ENCODE results near the gene SOWAHA. TPM values are rescaled to one million over a fixed set of nuclear protein-coding genes. Genes with fewer than 3 reads are reported as not detected.

Gene SOWAHA
- polyA plus RNA-seq, 1 donor from 2014 or later: 23.4 TPM

GRCh38 chr5:132774406-132774805 is 38.7 kb upstream of the SOWAHA start:
- Histone ChIP-seq H3K27ac (ENCODE audit: low read length) (no peak overlapping the region), H2AFZ (ENCODE audit: low read depth, low read length) (no peak overlapping the region), H3K36me3 (ENCODE audit: insufficient read depth, low read length) (no peaks in the 10 kb centered on the region), H4K20me1 (ENCODE audit: insufficient read depth) (no peaks in the 10 kb centered on the region), H3K9ac (ENCODE audit: low read length) (no peak overlapping the region), H3K9me2 (ENCODE audit: insufficient read depth, low read length) (no peaks in the 10 kb centered on the region), H3K4me3 (ENCODE audit: low read length) (no peak overlapping the region), H3K79me2 (replicated peaks; ENCODE audit: insufficient read depth, low read length) (peaks cover 23% of the 10 kb centered on the region), H3K27me3 (ENCODE audit: insufficient read depth, low read depth, low read length) (peaks cover 8% of the 10 kb centered on the region), H3F3A (ENCODE audit: insufficient read depth, low read length, poor library complexity, severe bottlenecking) (no peaks in the 10 kb centered on the region), H3K9me3 (ENCODE audit: low read length) (no peaks in the 10 kb centered on the region), H3K4me2 (ENCODE audit: low read length) (no peak overlapping the region)
- no peak for TF ChIP-seq EZH2 (IDR thresholded peaks at IDR 0.05; ENCODE audit: borderline replicate concordance, insufficient read depth, low read length, poor library complexity, severe bottlenecking)
- no peak for TF ChIP-seq RAD21 (conservative IDR thresholded peaks at IDR 0.05)
- no peak for TF ChIP-seq REST (IDR thresholded peaks at IDR 0.05; ENCODE audit: borderline replicate concordance)

GRCh38 chr5:132774896-132775295 is 38.2 kb upstream of the SOWAHA start:
- no peak for TF ChIP-seq CTCF (IDR thresholded peaks at IDR 0.05; ENCODE audit: poor library complexity, severe bottlenecking)
- TF ChIP-seq EZH2 (IDR thresholded peaks at IDR 0.05; ENCODE audit: borderline replicate concordance, insufficient read depth, low read length, poor library complexity, severe bottlenecking): no peak
- TF ChIP-seq MXI1 (conservative IDR thresholded peaks at IDR 0.05; ENCODE audit: poor library complexity, severe bottlenecking): no peak
- TF ChIP-seq REST (IDR thresholded peaks at IDR 0.05; ENCODE audit: borderline replicate concordance): no peak
- Histone ChIP-seq H3K4me2 (ENCODE audit: low read length) (no peak overlapping the region), H3K27ac (ENCODE audit: low read length) (no peak overlapping the region), H4K20me1 (ENCODE audit: insufficient read depth) (no peaks in the 10 kb centered on the region), H2AFZ (ENCODE audit: low read depth, low read length) (no peak overlapping the region), H3K27me3 (ENCODE audit: insufficient read depth, low read depth, low read length) (peaks cover 8% of the 10 kb centered on the region), H3K79me2 (replicated peaks; ENCODE audit: insufficient read depth, low read length) (peaks cover 21% of the 10 kb centered on the region), H3K9me3 (ENCODE audit: low read length) (no peaks in the 10 kb centered on the region), H3K9ac (ENCODE audit: low read length) (no peak overlapping the region), H3K36me3 (ENCODE audit: insufficient read depth, low read length) (no peaks in the 10 kb centered on the region), H3K4me3 (ENCODE audit: low read length) (peak overlapping the region; percentile 83), H3K9me2 (ENCODE audit: insufficient read depth, low read length) (no peaks in the 10 kb centered on the region), H3F3A (ENCODE audit: insufficient read depth, low read length, poor library complexity, severe bottlenecking) (no peaks in the 10 kb centered on the region)

Data from neural cell (in vitro differentiated cells).